Sigmoid colon (tissue), 4 donors: ENCODE data around the gene KRT76.

Source experiments
- POLR2A ChIP-seq, 2 donors: fragments of 450-650 bp; IDR thresholded peaks; one replicate each; pipeline ENCODE4 v1.6.1; 2016; ENCODE audit warnings: antibody characterized with exemption in 2 of 2, mild to moderate bottlenecking in 2 of 2, moderate library complexity in 2 of 2
- POLR2AphosphoS5 ChIP-seq, 4 donors: sonication (generic); formaldehyde crosslinking; IDR thresholded peaks; one replicate each; pipeline ENCODE4 v1.6.1; 2017; ENCODE audit warnings: antibody characterized with exemption in 4 of 4

DNA sequence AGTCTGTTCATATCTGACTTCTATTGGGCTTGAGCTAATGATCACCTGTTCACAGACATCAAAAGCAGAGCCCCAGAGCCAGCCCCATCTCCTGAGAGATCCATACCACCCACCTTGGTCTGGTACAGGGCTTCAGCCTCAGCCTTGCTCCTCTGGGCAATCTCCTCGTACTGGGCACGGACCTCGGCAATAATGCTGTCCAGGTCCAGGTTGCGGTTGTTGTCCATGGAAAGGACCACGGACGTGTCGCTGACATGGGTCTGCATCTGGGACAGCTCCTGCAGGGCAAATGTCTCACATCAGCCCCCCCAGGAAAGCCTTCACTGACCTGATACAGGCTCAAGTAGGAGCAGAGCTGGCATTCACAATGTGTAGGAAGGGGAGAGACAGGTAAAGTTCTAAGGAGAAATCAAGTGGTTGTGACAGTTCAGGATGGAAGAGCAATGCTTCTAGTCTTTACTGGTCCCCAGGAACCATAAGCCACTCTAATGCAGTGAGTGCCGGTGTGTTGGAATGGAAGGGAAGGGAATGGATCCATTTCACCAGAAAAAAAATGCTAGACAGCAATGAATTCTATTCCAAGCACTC, 31.5 kb upstream of the KRT76 start:
- no peak for TF ChIP-seq POLR2AphosphoS5 (IDR thresholded peaks at IDR 0.05)
- no peak for TF ChIP-seq POLR2A (IDR thresholded peaks at IDR 0.05)
